Bronchial epithelial cell (primary cell): ENCODE measurements around the gene ZNF831. TPM values are rescaled to one million over a fixed set of nuclear protein-coding genes. Genes with fewer than 3 reads are reported as not detected.

ENCODE experiments used
- DNase-seq: peaks from one replicate; pipeline ENCODE4 v3.0.0-alpha.2; 2010; ENCODE audit warnings: low read depth
- FAIRE-seq: peaks from 2 replicates; lab custom pipeline; 2011; peaks lifted over from hg19 to GRCh38; lab: Jason Lieb, UNC
- H3K27me3 ChIP-seq: 2 replicates; pipeline ENCODE4 v1.5.1; 2011; ENCODE audit warnings: low read length; ENCODE audit not compliant: control insufficient read depth, insufficient read depth
- H3K36me3 ChIP-seq: 2 replicates; pipeline ENCODE4 v1.5.1; 2011; ENCODE audit warnings: low read length; ENCODE audit not compliant: control insufficient read depth, insufficient read depth
- H3K4me3 ChIP-seq: 2 replicates; pipeline ENCODE4 v1.5.1; 2011; ENCODE audit warnings: mild to moderate bottlenecking, low read depth, low read length, control low read depth
- CTCF ChIP-seq: IDR thresholded peaks from 2 replicates; pipeline ENCODE4 v1.5.1; 2011; ENCODE audit warnings: mild to moderate bottlenecking, moderate library complexity, low read length, control low read depth, inconsistent platforms; ENCODE audit not compliant: insufficient read depth, severe bottlenecking
- total RNA-seq: library from RNA; depleted of rRNA; stranded (reverse); fragments of >200 nt; gene quantifications from 2 replicates; pipeline ENCODE4 v1.2.1, GENCODE V29; 2014

Gene ZNF831
- total RNA-seq, 1 donor from 2014 or later: not detected

GRCh38 chr20:59136027-59136426 is 27.6 kb upstream of the ZNF831 start:
- Histone ChIP-seq H3K4me3 (no peak overlapping the region), H3K36me3 (no peaks in the 10 kb centered on the region), H3K27me3 (no peaks in the 10 kb centered on the region)
- DNase-seq: no peak
- no peak for TF ChIP-seq CTCF
- no peak for FAIRE-seq

GRCh38 chr20:59137532-59137931 is 26.1 kb upstream of the ZNF831 start:
- Histone ChIP-seq H3K36me3 (no peaks in the 10 kb centered on the region), H3K27me3 (no peaks in the 10 kb centered on the region), H3K4me3 (no peak overlapping the region)
- FAIRE-seq (no peak), DNase-seq (no peak)
- no peak for TF ChIP-seq CTCF

DNA sequence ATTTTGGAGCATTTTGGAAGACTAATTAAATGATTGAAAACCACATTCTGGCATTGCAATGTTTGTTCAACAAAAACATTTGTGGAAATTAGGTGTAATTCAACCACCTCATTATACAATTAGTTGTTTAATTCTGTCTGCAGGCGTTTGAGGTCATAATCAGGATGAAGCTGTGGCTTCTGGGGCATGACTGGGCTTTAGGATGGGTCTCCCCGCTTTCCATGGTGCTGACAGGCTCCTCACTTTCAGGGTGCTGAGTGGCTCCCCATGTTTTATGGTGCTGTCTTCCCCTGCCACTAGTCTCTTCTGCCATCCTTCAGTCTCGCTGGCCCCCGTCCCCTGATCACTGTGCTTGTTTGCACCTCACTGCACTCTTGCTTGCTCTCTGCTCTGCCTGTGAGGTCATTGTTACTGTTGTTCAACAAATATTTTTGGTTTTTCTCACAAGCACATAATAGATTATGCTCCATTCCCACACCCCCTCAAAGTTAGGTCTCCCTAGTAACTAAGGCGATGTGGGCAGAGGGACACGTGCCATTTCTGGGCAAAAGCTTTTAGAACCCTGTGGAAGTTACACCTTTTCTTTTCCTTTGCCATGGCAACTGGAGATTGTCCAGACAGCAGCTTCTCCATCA is 25.4 kb upstream of the ZNF831 start:
- Histone ChIP-seq H3K4me3 (no peak overlapping the region), H3K36me3 (no peaks in the 10 kb centered on the region), H3K27me3 (no peaks in the 10 kb centered on the region)
- no peak for FAIRE-seq
- no peak for DNase-seq
- no peak for TF ChIP-seq CTCF

- no peaks in the 10 kb centered on the region for H3K27me3 ChIP-seq
- TF ChIP-seq CTCF: no peak
Measured at GRCh38 chr20:59139998-59140397, 23.6 kb upstream of the ZNF831 start.

DNA sequence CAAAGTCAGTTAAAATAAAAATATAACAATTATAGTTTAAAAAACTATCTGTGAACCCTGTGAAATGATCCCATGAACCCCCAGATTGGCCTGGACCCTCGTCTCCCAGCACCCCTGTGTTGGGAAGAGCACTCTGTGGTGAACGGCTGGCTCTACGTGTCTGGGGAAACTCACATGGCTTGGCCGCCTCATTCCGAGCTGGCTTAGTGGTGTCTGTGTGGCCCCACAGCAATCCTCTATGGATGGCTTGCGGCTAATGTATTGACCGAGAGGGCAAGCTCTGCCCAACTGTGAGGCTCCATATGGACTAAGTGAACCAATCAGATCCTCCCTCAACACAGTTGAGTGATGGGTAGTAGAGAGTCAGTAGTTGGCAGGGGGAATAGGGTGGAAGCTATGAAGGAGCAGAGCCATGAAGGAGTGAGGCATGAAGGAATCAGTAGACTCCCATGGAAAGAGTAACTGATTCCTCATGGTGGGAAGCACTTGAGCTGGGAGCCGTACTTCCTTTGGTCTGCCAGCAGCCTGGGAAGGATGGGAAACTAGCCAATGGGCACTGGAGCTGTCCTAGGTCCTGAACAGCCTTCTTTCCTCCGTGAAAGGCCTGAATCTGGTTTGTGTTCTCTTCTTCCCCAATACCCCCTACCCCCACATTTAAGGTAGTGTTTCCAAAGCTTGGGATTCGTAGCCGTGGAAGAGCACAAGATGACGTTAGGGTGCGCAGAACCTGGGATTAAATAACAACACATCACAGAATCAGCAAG is 21.6 kb upstream of the ZNF831 start:
- H3K27me3 ChIP-seq: no peaks in the 10 kb centered on the region
- DNase-seq (no peak), FAIRE-seq (no peak)
- no peak overlapping the region for H3K4me3 ChIP-seq
- TF ChIP-seq CTCF: no peak
- H3K36me3 ChIP-seq: no peaks in the 10 kb centered on the region

More at GRCh38 chr20:59139998-59140397, 23.6 kb upstream of the ZNF831 start:
- DNase-seq (no peak), FAIRE-seq (no peak)
- no peaks in the 10 kb centered on the region for H3K36me3 ChIP-seq
- no peak overlapping the region for H3K4me3 ChIP-seq
